Kidney epithelial cell (primary cell): ENCODE measurements around the gene TCP11L1. TPM values are rescaled to one million over a fixed set of nuclear protein-coding genes. Genes with fewer than 3 reads are reported as not detected.

Experiments used
- DNase-seq: peaks from one replicate; pipeline ENCODE4 v3.0.0-alpha.2; 2010; ENCODE audit warnings: low read depth
- H3K27me3 ChIP-seq: 2 replicates; pipeline ENCODE4 v1.6.0; 2011; ENCODE audit warnings: low read length; ENCODE audit not compliant: control insufficient read depth, insufficient read depth
- H3K36me3 ChIP-seq: 2 replicates; pipeline ENCODE4 v1.5.1; 2011; ENCODE audit warnings: low read length; ENCODE audit not compliant: control insufficient read depth, insufficient read depth
- H3K4me3 ChIP-seq: 2 replicates; pipeline ENCODE4 v1.5.1; 2011; ENCODE audit warnings: low read depth, mild to moderate bottlenecking, control low read depth, low read length
- CTCF ChIP-seq: IDR thresholded peaks from 2 replicates; pipeline ENCODE4 v1.5.1; 2011; ENCODE audit warnings: mild to moderate bottlenecking, moderate library complexity, low read length, control low read depth, inconsistent platforms; ENCODE audit not compliant: insufficient read depth, poor library complexity, severe bottlenecking
- total RNA-seq: library from RNA; depleted of rRNA; stranded (reverse); fragments of >200 nt; gene quantifications from 2 replicates; pipeline ENCODE4 v1.2.3, GENCODE V29; 2015

Gene TCP11L1
- total RNA-seq, 1 donor from 2014 or later = 26.1 TPM

- no peak for DNase-seq
- no peaks in the 10 kb centered on the region for H3K27me3 ChIP-seq
Measured at GRCh38 chr11:33057284-33057683, 17.9 kb downstream of the TCP11L1 start.

GRCh38 chr11:33059331-33060007, 20.1 kb downstream of the TCP11L1 start:
- TF ChIP-seq CTCF = no peak
- no peak for DNase-seq
- Histone ChIP-seq H3K36me3 (no peaks in the 10 kb centered on the region), H3K4me3 (no peak overlapping the region), H3K27me3 (no peaks in the 10 kb centered on the region)

More at GRCh38 chr11:33057284-33057683, 17.9 kb downstream of the TCP11L1 start:
- H3K4me3 ChIP-seq = no peak overlapping the region
- no peaks in the 10 kb centered on the region for H3K36me3 ChIP-seq
- TF ChIP-seq CTCF = no peak

- no peak for TF ChIP-seq CTCF
- DNase-seq = no peak
Measured at GRCh38 chr11:33060271-33060670, 20.9 kb downstream of the TCP11L1 start.

GRCh38 chr11:33062137-33062536, 22.8 kb downstream of the TCP11L1 start:
- Histone ChIP-seq H3K36me3 (no peaks in the 10 kb centered on the region), H3K27me3 (no peaks in the 10 kb centered on the region), H3K4me3 (no peak overlapping the region)
- TF ChIP-seq CTCF = no peak
- DNase-seq = no peak

More at GRCh38 chr11:33060271-33060670, 20.9 kb downstream of the TCP11L1 start:
- Histone ChIP-seq H3K4me3 (no peak overlapping the region), H3K27me3 (no peaks in the 10 kb centered on the region), H3K36me3 (no peaks in the 10 kb centered on the region)

GRCh38 chr11:33063326-33063881, 24.0 kb downstream of the TCP11L1 start:
- no peaks in the 10 kb centered on the region for H3K27me3 ChIP-seq
- H3K4me3 ChIP-seq = no peak overlapping the region
- no peak for DNase-seq
- TF ChIP-seq CTCF = no peak
- no peaks in the 10 kb centered on the region for H3K36me3 ChIP-seq
